GM18520 (cell line): Measurements from ENCODE around the gene MYH14.
"Not testable (repeated sequence)": the region's sequence is repeated elsewhere in the genome, so short reads cannot be mapped to it uniquely, and the experiment has no call there.

Experiments
- ATAC-seq: cut with Tn5 transposase; IDR thresholded peaks from one replicate; pipeline ENCODE4 v1.9.1; 2021; ENCODE audit not compliant: unreplicated experiment

MYH14 gene

DNA sequence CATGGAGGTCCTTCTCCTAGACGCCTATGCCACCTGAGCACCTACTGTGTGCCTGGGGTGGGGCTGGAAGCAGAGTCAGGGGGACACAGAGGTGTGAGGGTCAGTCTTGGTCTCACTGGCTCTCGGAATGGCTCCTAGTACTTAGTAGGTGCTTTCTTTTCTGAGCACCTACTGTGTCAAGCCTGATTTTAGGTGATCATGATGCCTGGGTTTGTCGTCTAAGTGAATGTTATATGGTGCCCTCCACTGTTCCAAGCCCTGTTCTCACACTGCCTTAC lies 20.0 kb downstream of the MYH14 start:
- no peak for ATAC-seq

DNA sequence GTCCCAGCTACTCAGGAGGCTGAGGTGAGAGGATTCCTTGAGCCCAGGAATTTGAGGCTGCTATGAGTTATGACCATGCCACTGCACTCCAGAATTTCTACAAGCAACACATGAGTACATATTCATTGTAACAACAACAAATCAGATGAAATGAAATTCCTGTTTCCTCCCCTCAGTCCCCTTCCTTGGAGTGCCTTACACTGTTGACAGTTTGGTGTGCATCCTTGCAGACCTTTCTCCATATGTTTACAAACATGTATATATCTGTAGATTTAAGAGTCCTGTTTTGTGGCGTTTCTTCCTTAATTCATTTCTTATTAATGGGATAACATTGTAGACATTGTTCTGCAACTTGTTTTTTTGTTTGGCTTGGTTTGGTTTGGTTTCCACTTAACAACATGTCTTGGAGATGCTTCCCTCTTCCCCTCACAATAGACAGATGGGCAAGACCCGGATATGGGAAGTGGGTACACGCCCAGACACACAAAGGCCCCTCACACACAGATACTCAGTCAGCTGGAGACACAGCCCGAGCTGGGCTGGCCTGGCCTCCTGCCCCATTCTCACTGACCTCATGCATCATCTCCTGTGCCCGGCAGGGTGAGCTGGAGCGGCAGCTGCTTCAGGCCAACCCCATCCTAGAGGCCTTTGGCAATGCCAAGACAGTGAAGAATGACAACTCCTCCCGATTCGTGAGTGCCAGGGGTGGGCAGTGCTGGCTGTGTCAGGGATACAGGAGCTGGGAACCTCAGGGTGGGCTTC lies 21.7 kb downstream of the MYH14 start:
- no peak for ATAC-seq

DNA sequence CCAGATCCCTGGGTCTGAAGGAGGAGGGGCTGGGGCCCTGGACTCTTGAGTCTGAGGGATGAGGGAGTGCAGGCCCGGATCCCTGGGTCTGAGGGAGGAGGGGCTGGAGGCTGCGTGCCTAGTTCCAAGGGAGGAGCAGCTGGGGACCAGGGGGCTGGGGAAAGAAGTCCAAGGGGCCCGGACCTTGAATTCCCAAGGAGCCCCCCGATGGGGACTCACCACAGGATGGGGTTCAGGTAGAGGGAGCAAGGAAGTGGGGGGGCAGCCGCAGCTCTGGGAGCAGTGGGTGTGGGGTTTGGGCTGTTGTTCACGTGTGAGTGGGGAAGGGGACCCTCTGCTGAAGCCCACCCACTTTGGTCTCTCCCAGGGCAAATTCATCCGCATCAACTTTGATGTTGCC lies 23.1 kb downstream of the MYH14 start:
- no peak for ATAC-seq

DNA sequence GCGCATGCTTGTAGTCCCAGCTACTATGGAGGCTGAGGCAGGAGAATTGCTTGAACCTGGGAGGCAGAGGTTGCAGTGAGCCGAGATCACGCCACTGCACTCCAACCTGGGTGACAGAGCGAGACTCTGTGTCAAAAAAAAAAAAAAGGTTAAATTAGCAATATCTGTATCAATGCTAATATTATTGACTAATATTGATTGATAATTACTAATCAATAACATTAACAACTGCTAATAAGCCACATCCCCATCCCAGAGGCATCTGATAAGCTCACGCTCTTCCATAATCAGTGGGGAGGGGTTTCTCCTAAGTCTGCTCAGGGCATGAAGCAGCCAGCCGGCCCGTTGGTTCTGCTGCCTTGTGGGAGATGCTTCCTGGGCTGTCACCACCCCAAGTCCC lies 24.7 kb downstream of the MYH14 start:
- not testable (repeated sequence) for ATAC-seq

DNA sequence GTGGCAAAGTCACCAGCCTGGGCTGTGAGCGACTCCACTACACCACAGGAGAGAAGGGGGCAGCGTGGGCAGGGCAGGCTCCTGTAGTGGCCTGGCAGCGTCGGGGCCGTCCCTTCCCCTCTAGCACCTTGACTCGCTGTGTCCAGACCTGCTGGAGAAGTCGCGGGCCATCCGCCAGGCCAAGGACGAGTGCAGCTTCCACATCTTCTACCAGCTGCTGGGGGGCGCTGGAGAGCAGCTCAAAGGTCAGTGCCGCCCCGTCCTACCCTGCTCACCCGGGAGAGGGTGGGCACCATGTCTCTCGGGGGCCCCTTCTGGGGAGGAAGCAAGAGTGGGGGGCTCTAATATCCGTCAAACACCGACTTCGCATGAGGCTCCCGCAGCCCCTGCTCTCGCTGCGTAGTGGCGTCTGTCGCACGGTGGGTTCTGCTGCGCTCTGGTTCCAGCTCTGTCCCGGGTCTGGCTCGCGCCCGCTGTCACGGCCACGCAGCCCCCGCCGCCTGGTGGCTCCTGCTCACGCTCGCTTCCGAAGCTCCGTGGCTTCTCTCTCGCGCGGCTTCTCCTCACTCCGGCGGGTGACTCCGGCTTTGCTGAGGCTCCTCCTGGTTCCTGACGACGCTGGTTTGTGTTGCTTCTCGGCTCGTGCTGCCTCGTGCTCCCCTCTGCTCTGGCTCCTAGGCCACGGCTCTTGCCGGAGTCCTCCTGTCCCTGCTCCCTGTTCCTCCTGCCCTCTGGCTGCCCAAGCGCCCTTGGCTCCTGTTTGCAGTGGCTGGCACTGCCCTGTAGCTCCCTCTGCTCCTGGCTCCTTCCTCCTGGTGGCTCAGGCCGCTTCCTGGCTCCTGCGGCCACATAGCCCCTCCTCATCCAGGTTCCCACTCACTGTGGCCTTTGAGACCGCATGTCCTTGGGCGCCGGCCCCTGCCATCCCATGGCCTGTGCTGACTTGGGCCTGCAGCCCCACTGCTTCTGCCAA lies 27.2 kb downstream of the MYH14 start:
- no peak for ATAC-seq

DNA sequence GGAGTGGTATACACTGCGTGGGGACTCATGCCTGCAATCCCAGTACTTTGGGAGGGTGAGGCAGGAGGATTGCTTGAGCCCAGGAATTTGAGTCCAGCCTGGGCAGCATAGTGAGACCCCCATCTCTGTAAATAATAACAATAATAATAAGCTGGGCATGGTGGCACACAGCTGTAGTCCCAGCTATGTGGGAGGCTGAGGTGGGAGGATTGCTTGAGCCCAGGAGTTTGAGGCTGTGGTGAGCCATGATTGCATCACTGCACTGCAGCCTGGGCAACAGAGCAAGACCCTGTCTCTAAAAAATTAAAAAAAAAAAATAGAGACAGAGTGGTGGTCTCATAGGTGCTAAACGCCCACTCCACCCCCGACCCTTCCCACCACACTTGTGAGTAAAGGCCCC lies 28.0 kb downstream of the MYH14 start:
- not testable (repeated sequence) for ATAC-seq

DNA sequence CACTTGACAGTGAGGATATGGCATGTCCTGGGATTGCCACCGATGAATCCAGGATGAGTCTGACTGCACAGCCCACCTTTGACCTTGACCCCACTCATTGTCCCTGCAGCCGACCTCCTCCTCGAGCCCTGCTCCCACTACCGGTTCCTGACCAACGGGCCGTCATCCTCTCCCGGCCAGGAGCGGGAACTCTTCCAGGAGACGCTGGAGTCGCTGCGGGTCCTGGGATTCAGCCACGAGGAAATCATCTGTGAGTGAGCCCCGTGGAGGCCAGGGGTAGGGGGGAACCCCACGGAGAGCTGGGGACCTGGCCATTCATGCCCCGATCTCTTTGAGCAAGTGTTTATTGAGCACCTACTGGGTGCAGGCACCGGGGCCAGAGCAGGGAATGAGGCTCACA lies 28.4 kb downstream of the MYH14 start:
- no peak for ATAC-seq

DNA sequence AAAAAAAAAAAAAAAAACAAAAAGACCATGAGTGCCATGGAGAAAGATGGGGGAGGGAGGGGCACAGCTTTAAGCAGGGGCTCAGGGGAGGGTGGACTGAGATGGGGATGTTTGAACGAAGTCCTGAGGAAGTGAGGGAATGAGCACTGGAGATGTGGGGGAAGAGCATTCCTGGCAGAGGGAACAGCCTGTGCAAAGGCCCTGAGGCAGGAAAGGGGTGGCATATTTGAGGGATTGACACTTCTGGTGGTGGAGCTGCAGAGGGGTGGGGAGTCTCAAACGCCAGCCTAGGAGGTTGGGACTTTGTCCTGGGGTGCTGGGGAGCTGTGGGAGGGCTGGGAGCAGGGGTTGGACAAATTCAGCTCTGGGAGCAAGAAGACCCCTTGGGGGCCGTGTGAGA lies 29.2 kb downstream of the MYH14 start:
- ATAC-seq, result no peak

DNA sequence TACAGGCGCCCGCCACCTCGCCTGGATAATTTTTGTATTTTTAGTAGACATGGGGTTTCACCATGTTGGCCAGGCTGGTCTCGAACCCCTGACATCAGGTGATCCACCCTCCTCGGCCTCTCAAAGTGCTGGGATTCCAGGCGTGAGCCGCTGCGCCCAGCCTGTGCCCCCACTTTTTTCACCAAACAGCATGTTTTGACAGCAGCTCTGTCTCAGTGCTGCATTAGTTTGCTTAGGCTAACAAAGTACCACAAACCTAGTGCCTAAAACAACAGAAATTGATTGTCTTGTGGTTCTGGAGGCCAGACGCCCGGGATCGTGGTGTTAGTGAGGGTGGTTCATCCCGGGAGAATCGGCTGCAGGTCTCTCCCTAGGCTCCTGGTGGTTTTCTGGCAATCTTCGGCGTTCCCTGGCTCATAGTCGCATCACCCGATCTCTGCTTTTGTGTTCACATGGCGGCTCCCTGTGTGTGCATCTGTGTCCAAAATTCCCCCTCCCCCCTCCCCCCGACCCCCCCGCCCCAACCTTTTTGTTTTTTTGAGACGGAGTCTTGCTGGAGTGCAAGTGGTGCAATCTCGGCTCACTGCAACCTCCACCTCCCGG lies 30.0 kb downstream of the MYH14 start:
- no peak for ATAC-seq

DNA sequence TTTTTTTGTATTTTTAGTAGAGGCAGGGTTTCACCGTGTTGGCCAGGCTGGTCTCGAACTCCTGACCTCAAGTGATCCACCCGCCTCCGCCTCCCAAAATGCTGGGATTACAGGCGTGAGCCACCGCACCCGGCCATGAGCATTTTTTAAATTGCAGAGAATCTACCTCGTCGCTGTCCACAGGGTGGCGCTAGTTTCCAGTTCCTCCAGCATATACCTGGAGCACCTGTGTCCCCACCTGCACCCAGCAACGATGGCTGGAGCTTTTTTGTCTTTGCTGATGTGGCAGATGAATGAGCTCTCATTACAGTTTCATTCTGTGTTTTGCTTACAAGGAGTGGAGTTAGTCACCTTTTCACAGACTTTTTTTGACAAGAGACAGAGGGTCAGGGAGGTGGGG lies 34.1 kb downstream of the MYH14 start:
- not testable (repeated sequence) for ATAC-seq

DNA sequence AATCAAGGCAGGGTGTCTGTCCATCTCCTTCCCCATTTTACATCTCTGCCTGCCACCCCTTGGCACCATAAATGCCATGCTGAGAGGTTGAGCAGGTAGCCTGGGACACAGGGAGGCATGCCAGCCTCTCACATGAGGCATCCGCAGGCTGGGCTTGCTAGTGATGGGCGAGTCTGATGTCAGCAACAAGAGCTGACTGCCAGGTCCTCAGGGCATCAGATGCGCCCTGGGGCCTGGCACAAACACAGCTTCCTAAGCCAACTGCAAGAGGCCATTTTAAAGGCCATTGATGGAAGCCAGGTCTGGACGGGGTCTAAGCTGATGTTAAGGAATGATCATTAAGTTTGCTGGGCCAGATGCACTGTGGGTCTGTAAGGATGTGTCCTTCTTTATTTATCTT lies 34.6 kb downstream of the MYH14 start:
- ATAC-seq, result no peak

DNA sequence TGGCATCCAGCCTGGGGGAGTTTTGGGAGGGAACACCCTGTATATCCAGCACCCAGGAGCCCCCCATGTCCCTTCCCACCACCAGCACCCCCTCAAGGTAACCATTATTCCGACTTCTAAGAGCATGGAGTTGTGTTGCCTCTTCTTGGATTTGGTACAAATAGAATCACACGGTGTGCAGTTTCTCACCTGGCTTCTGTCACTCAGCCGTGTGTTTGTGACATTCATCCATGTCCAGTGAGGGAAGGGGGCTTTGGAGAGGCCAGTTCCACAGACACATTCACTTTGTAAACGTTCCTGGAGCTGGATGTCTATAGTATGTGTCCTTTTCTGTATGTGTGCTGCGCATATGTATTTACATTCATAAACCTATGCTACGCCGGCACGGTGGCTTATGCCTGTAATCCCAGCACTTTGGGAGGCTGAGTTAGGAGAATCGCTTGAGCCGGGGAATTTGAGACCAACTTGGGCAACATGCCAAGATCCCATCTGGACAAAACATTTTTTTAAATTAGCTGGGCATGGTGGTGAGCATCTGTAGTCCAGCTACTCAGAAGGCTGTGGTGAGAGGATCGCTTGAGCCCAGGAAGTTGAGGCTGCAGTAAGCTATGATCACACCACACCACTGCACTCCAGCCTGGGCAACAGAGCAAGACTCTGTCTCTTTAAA lies 36.6 kb downstream of the MYH14 start:
- ATAC-seq, result no peak

DNA sequence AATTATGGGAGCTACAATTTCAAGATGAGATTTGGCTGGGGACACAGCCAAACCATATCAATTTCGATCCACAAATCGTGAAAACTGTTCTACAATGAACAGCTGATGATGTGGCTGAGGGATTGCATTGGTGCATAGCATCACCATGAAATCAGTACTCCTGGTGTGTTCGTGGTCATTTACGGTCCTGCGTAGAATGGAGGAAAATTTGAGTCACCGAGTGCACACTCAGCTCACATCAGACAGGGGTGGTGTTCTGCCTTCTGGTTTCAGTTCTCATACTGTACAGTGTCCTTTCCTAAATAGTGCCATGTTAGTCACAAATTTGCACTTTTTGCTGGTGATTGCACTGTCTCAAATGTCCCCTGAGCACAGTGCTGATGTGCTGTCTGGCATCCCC lies 39.2 kb downstream of the MYH14 start:
- ATAC-seq, result no peak

DNA sequence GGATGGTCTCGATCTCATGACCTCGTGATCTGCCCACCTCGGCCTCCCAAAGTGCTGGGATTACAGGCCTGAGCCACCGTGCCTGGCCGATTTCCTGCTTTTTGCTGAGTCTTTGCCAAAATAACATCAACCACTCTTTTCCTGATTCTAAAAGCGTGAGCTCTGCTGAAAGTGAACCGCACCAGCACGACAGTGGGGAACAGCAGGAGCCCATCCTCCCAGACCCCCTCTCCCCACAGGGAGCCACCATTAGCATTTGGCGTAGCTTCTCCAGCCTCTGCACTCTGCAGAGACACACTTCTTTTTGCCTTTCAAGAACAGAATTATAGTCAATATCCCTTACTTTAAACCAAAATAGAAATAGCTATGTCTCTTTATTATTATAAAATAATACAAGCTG lies 41.3 kb downstream of the MYH14 start:
- no peak for ATAC-seq

DNA sequence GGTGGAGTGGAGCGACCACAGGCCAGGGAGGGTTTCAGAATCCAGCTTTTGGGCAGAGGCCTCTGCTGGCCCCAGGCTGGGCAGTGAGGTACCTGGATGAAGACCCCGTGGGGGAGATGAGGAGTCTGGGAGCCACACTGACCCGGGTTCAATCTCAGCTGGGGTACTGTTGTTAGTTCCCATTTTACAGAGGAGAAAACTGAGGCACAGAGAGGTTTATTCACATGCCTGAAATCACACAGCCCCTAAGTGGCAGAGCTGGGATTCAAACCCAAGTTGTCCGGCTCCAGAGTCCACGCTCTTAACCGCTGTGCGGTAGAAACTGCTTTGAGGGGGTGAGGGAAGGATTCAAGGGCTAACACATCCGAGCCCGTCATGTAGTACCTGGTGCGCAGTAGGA lies 45.0 kb downstream of the MYH14 start:
- no peak for ATAC-seq

DNA sequence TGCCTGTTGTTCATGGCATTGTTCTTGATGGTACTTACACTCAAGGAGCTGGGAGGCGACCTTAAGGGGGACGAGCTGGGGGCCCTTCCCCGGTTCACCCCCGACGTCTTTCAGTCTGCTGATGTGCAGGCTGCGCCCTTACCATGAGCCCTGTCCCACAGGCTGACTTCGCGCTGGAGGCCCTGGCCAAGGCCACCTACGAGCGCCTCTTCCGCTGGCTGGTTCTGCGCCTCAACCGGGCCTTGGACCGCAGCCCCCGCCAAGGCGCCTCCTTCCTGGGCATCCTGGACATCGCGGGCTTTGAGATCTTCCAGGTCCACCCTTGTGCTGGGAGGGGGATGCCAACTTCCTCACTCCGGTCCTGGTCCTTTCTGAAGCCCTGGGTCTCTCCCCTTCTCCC lies 45.4 kb downstream of the MYH14 start:
- no peak for ATAC-seq

DNA sequence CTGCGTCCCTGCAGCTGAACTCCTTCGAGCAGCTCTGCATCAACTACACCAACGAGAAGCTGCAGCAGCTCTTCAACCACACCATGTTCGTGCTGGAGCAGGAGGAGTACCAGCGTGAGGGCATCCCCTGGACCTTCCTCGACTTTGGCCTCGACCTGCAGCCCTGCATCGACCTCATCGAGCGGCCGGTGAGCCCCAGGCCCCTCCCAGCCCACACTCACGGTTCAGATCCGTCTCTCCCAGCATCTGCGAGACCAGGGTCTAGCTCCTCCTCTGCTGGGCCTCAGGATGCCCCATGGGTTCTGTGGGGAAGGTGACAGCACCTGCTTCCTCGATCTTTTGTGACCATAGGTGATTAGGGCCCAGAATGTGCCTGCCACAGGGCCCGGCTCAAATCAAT lies 46.2 kb downstream of the MYH14 start:
- no peak for ATAC-seq

DNA sequence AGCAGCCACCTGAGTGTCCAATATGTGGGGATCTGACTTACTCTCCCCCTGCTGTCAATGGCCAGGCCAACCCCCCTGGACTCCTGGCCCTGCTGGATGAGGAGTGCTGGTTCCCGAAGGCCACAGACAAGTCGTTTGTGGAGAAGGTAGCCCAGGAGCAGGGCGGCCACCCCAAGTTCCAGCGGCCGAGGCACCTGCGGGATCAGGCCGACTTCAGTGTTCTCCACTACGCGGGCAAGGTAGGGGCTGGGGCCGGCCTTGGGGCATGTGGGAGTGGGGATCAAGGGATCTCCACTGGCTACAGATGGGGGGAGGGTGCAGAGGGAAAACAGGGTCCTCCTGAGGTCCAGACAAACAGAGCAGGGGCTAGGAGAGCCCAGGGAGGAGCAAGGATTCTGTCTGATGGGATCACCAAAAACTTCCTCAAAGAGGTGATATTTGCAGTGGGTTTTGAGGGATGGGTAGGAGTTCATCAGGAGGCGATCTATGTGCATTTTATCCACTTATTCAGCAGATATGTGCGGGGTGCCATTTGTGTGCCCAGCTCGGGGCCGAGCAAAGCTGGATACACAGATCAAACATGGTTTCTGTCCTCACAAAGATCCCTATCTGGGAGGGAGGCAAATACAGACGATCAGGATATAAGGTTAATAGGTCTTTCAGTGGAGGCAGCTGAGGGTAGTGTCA lies 47.2 kb downstream of the MYH14 start:
- no peak for ATAC-seq

DNA sequence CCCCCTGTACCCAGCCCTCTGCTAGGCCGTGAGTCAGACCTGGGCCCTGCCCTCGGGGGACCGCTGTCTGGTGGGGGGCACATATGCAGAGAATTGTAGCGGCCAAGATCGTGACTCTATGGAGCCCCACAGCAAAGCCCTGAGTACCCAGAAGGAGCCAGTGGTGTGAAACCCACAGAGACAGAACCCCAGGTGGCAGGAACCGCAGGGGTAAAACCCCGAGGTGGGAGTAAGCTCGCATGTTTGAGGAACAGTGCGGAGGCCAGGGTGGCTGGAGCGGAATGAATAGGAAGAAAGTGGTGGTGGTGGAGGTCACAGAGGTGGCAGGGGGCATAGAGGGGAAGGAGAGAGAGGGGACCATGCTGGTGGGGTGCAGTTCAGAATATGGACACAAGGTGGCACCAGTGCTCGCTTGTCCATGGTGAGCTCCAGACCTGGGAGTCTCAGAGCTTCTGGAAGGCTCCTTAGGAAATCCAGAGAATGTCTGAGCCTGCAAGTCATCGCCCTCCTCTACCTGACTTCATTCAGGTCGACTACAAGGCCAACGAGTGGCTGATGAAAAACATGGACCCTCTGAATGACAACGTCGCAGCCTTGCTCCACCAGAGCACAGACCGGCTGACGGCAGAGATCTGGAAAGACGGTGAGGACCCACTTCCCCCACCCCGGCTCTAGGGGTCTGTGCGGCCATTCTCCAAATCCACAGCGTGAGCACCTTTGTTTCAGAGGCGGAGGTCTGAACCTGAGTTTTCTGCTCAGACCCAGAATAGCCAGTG lies 48.9 kb downstream of the MYH14 start:
- no peak for ATAC-seq

DNA sequence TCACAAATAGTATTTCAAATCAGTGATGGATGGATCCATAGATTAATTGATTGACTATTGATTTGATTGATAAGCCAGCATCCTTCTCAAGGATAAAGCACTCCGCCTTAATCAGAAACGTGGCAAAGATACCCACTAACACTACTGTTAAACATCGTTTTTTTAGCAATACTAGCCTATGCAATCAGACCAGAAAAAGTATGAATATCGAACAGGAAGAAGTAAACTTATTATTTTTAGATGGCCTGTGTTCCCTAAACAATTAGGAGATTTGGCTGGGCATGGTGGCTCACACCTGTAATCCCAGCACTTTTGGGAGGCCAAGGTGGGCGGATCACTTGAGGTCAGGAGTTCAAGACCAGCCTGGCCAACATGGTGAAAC lies 49.5 kb downstream of the MYH14 start:
- ATAC-seq, result no peak
